GM12874 (cell line): ENCODE data around the gene LHX6.

Source experiments
- CTCF ChIP-seq: IDR thresholded peaks from 2 replicates; pipeline ENCODE4 v1.5.1; 2011; ENCODE audit warnings: low read depth, mild to moderate bottlenecking, control low read depth, low read length, moderate library complexity; ENCODE audit not compliant: insufficient read depth

The LHX6 gene

GRCh38 chr9:122218935-122219855, 9.6 kb downstream of the LHX6 start:
- TF ChIP-seq CTCF = no peak

GRCh38 chr9:122218071-122218934, 10.5 kb downstream of the LHX6 start:
- no peak for TF ChIP-seq CTCF

GRCh38 chr9:122217640-122218039, 11.1 kb downstream of the LHX6 start:
- no peak for TF ChIP-seq CTCF

GRCh38 chr9:122216798-122217418, 11.8 kb downstream of the LHX6 start:
- TF ChIP-seq CTCF = no peak

GRCh38 chr9:122216138-122216797, 12.5 kb downstream of the LHX6 start:
- TF ChIP-seq CTCF = no peak

- no peak for TF ChIP-seq CTCF
Observed at GRCh38 chr9:122215663-122216062, 13.1 kb downstream of the LHX6 start.

GRCh38 chr9:122214507-122214906, 14.2 kb downstream of the LHX6 start:
- no peak for TF ChIP-seq CTCF
